ENCODE measurements around the gene STAT3.

DNA sequence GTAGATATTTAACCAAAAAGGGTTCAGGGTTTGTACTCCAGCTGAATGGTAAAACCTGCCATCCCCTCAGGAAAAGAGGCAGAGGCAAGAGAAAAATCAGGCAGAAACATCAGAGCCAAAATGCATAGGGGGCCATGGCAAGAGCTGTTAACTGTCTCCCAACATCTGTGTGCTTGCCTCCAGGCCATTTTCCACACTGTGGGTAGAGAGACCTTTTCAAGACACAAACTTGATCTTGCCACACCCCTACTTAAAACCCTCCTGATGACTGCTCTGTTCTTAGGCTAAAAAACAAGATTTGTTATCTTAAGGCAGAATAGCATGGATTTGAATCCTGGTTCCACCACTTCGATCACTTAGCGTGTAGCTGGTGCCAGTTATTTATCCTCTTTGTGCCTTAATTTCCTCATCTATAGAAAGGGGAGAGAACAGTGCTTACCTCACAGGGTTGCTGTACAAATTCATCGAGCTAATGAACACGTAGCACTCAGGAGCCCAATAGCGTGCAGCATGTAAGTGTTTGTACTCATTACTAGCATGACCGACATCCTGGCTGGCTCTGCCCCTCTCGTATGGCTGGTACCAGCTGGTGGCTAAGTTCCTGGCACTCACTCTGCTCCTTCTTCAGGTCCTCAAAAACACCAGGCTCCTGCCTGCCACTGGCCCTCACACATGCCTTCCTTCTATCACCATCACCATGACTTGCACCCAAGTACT is 25.8 kb downstream of the STAT3 start:
- no peak for TF ChIP-seq CREB1 (IDR thresholded peaks at IDR 0.05)
- no peak for TF ChIP-seq CREB1 (CRISPR knock-in tag; IDR thresholded peaks at IDR 0.05)
- TF ChIP-seq PHF5A (CRISPR knock-in tag; IDR thresholded peaks at IDR 0.05; ENCODE audit: low read depth, unreplicated experiment), result no peak
- TF ChIP-seq EZH2 (conservative IDR thresholded peaks at IDR 0.05; ENCODE audit: low read depth, low read length), result no peak
- no peak for TF ChIP-seq JUN (CRISPR knock-in tag; IDR thresholded peaks at IDR 0.05)
- TF ChIP-seq ZNF121 (CRISPR knock-in tag; IDR thresholded peaks at IDR 0.05), result no peak
- no peak for TF ChIP-seq ZNF230 (CRISPR knock-in tag; IDR thresholded peaks at IDR 0.05)
- no peak for TF ChIP-seq POLR2A (IDR thresholded peaks at IDR 0.05; ENCODE audit: insufficient read depth in 1 of 2, low read depth in 2 of 2, low read length in 2 of 2)
- no peak for TF ChIP-seq YY1 (IDR thresholded peaks at IDR 0.05; ENCODE audit: insufficient read depth, insufficient replicate concordance, low read depth, low read length)
- TF ChIP-seq FOXM1 (CRISPR knock-in tag; IDR thresholded peaks at IDR 0.05), result no peak
- TF ChIP-seq, protein P1, sequence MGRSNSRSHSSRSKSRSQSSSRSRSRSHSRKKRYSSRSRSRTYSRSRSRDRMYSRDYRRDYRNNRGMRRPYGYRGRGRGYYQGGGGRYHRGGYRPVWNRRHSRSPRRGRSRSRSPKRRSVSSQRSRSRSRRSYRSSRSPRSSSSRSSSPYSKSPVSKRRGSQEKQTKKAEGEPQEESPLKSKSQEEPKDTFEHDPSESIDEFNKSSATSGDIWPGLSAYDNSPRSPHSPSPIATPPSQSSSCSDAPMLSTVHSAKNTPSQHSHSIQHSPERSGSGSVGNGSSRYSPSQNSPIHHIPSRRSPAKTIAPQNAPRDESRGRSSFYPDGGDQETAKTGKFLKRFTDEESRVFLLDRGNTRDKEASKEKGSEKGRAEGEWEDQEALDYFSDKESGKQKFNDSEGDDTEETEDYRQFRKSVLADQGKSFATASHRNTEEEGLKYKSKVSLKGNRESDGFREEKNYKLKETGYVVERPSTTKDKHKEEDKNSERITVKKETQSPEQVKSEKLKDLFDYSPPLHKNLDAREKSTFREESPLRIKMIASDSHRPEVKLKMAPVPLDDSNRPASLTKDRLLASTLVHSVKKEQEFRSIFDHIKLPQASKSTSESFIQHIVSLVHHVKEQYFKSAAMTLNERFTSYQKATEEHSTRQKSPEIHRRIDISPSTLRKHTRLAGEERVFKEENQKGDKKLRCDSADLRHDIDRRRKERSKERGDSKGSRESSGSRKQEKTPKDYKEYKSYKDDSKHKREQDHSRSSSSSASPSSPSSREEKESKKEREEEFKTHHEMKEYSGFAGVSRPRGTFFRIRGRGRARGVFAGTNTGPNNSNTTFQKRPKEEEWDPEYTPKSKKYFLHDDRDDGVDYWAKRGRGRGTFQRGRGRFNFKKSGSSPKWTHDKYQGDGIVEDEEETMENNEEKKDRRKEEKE (IDR thresholded peaks at IDR 0.05), result no peak
- no peak for TF ChIP-seq TCF12 (IDR thresholded peaks at IDR 0.05)
- TF ChIP-seq TCF12 (CRISPR knock-in tag; IDR thresholded peaks at IDR 0.05), result no peak
- no peak for TF ChIP-seq NBN (conservative IDR thresholded peaks at IDR 0.05)
- no peak for TF ChIP-seq CHD2 (IDR thresholded peaks at IDR 0.05; ENCODE audit: low read depth, low read length)
- TF ChIP-seq, protein P2, sequence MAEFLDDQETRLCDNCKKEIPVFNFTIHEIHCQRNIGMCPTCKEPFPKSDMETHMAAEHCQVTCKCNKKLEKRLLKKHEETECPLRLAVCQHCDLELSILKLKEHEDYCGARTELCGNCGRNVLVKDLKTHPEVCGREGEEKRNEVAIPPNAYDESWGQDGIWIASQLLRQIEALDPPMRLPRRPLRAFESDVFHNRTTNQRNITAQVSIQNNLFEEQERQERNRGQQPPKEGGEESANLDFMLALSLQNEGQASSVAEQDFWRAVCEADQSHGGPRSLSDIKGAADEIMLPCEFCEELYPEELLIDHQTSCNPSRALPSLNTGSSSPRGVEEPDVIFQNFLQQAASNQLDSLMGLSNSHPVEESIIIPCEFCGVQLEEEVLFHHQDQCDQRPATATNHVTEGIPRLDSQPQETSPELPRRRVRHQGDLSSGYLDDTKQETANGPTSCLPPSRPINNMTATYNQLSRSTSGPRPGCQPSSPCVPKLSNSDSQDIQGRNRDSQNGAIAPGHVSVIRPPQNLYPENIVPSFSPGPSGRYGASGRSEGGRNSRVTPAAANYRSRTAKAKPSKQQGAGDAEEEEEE (CRISPR knock-in tag; IDR thresholded peaks at IDR 0.05; ENCODE audit: borderline replicate concordance), result no peak
